ENCODE data around the gene TAS2R40. TPM values are rescaled to one million over a fixed set of nuclear protein-coding genes. Genes with fewer than 3 reads are reported as not detected.
A peak's percentile ranks its signal among the peaks of the same experiment; 100 is the strongest.

TAS2R40 gene
- total and polyA plus RNA-seq, 10 of the 15 experiments (the other 5 are each of a cell fraction or from before 2014, with no cell fraction given), result not detected

GRCh38 chr7:143199040-143199439 lies 22.8 kb upstream of the TAS2R40 start:
- Histone ChIP-seq H3K27me3 (replicated peaks in 1 of 2; ENCODE audit: control insufficient read depth in 2 of 2, insufficient read depth in 2 of 2, low read length in 1 of 2) (no peaks in the 10 kb centered on the region), H2AFZ (ENCODE audit: control insufficient read depth, low read depth, low read length) (no peak overlapping the region), H3K9ac (ENCODE audit: control insufficient read depth, insufficient read depth, low read length) (no peak overlapping the region), H3K36me3 (ENCODE audit: control insufficient read depth in 2 of 2, insufficient read depth in 2 of 2, low read length in 1 of 2) (no peaks in the 10 kb centered on the region), H3K4me3 (no peak overlapping the region), H3K9me3 (replicated peaks; ENCODE audit: control insufficient read depth, insufficient read depth, low read length) (no peaks in the 10 kb centered on the region), H4K20me1 (ENCODE audit: control insufficient read depth, insufficient read depth) (no peaks in the 10 kb centered on the region), H3K27ac (ENCODE audit: control insufficient read depth, insufficient read depth) (no peak overlapping the region), H3K4me2 (ENCODE audit: control insufficient read depth, insufficient read depth) (no peak overlapping the region), H3K79me2 (ENCODE audit: control insufficient read depth, insufficient read depth, low read length) (no peaks in the 10 kb centered on the region), H3K4me1 (ENCODE audit: control insufficient read depth, insufficient read depth, low read length) (no peaks in the 10 kb centered on the region)
- ATAC-seq, result peak; percentile 79
- intact Hi-C loops (cut with micrococcal nuclease; ENCODE audit: unreplicated experiment), result no loop called here
- peak; percentile 35 for DNase-seq (ENCODE audit: low read depth, low spot score)
- 0% methylated on average over 4 of the region's 4 CpGs for WGBS (ENCODE audit: insufficient coverage, insufficient replicate concordance, low lambda C conversion rate, missing lambda C conversion rate)
- CTCF ChIA-PET, result no interaction called here
- POLR2A ChIA-PET, result no interaction called here
- SMC1A ChIA-PET (ENCODE audit: uncharacterized antibody, unreplicated experiment), result no interaction called here
- RAD21 ChIA-PET (ENCODE audit: unreplicated experiment), result no interaction called here
- in situ Hi-C loops (cut with MboI), result no loop called here
- BruUV-seq (replicated peaks), result no TSS peak
- FAIRE-seq, result no peak
- TF ChIP-seq BHLHE40 (IDR thresholded peaks at IDR 0.05; ENCODE audit: borderline replicate concordance in 1 of 2, low read depth in 2 of 2, low read length in 1 of 2) (peak in 1 of 2 experiments; percentile 28; a peak in 1 of 4 replicates), IKZF1 (conservative IDR thresholded peaks at IDR 0.05) (no peak), TCF12 (IDR thresholded peaks at IDR 0.05; ENCODE audit: low read depth, low read length) (peak; percentile 22; the same call in 1 of the 2 replicates), MEF2B (IDR thresholded peaks at IDR 0.05; ENCODE audit: partially characterized antibody, poor library complexity, severe bottlenecking) (peak; percentile 46), EED (IDR thresholded peaks at IDR 0.05; ENCODE audit: low read depth) (no peak), NR2F1 (conservative IDR thresholded peaks at IDR 0.05) (no peak), ATF7 (IDR thresholded peaks at IDR 0.05; ENCODE audit: low read depth) (peak; percentile 47)
- TF ChIP-seq, protein P1, sequence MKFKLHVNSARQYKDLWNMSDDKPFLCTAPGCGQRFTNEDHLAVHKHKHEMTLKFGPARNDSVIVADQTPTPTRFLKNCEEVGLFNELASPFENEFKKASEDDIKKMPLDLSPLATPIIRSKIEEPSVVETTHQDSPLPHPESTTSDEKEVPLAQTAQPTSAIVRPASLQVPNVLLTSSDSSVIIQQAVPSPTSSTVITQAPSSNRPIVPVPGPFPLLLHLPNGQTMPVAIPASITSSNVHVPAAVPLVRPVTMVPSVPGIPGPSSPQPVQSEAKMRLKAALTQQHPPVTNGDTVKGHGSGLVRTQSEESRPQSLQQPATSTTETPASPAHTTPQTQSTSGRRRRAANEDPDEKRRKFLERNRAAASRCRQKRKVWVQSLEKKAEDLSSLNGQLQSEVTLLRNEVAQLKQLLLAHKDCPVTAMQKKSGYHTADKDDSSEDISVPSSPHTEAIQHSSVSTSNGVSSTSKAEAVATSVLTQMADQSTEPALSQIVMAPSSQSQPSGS (IDR thresholded peaks at IDR 0.05; ENCODE audit: low read length), result 0 out of 2 replicates have a peak, but pooled peaks have one; percentile 21
- TF ChIP-seq, protein P2, sequence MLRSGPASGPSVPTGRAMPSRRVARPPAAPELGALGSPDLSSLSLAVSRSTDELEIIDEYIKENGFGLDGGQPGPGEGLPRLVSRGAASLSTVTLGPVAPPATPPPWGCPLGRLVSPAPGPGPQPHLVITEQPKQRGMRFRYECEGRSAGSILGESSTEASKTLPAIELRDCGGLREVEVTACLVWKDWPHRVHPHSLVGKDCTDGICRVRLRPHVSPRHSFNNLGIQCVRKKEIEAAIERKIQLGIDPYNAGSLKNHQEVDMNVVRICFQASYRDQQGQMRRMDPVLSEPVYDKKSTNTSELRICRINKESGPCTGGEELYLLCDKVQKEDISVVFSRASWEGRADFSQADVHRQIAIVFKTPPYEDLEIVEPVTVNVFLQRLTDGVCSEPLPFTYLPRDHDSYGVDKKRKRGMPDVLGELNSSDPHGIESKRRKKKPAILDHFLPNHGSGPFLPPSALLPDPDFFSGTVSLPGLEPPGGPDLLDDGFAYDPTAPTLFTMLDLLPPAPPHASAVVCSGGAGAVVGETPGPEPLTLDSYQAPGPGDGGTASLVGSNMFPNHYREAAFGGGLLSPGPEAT (IDR thresholded peaks at IDR 0.05; ENCODE audit: low read depth), result 0 out of 2 replicates have a peak, but pooled peaks have one; percentile 46
